Urothelium cell line (cell line): ENCODE results near the gene ELMO2.

Source experiments
- DNase-seq: peaks from one replicate; pipeline ENCODE4 v3.0.0; 2011; ENCODE audit warnings: low spot score, mixed read lengths
- FAIRE-seq: peaks from 2 replicates; lab custom pipeline; 2011; peaks lifted over from hg19 to GRCh38; lab: Jason Lieb, UNC

The ELMO2 gene

GRCh38 chr20:46367967-46368901 is 38.2 kb downstream of the ELMO2 start:
- FAIRE-seq (no peak), DNase-seq (no peak)

- FAIRE-seq: no peak
- no peak for DNase-seq
Measured at GRCh38 chr20:46367234-46367633, 39.2 kb downstream of the ELMO2 start.

- FAIRE-seq: no peak
- DNase-seq: no peak
Measured at GRCh38 chr20:46366826-46367225, 39.6 kb downstream of the ELMO2 start.

GRCh38 chr20:46365487-46366220 is 40.8 kb downstream of the ELMO2 start:
- FAIRE-seq: no peak
- DNase-seq: no peak

- no peak for DNase-seq
Measured at GRCh38 chr20:46364670-46365486, 41.5 kb downstream of the ELMO2 start.

GRCh38 chr20:46363874-46364669 is 42.3 kb downstream of the ELMO2 start:
- DNase-seq (peak; percentile 99), FAIRE-seq (peak; percentile 92)

More at GRCh38 chr20:46364670-46365486, 41.5 kb downstream of the ELMO2 start:
- no peak for FAIRE-seq

GRCh38 chr20:46362921-46363867 is 43.2 kb downstream of the ELMO2 start:
- DNase-seq (no peak), FAIRE-seq (no peak)

- no peak for DNase-seq
- FAIRE-seq: no peak
Measured at GRCh38 chr20:46361811-46362210, 44.6 kb downstream of the ELMO2 start.

GRCh38 chr20:46361381-46361780 is 45.0 kb downstream of the ELMO2 start:
- no peak for FAIRE-seq
- DNase-seq: no peak

GRCh38 chr20:46359233-46359751 is 47.1 kb downstream of the ELMO2 start:
- FAIRE-seq: no peak
- DNase-seq: no peak

GRCh38 chr20:46358346-46359058 is 47.9 kb downstream of the ELMO2 start:
- FAIRE-seq (no peak), DNase-seq (no peak)

- FAIRE-seq (no peak), DNase-seq (no peak)
Measured at GRCh38 chr20:46357030-46357514, 49.3 kb downstream of the ELMO2 start.

- no peak for DNase-seq
- FAIRE-seq: no peak
Measured at GRCh38 chr20:46356195-46357029, 50.0 kb downstream of the ELMO2 start.

- DNase-seq (no peak), FAIRE-seq (no peak)
Measured at GRCh38 chr20:46355778-46356177, 50.6 kb downstream of the ELMO2 start.

- DNase-seq (no peak), FAIRE-seq (no peak)
Measured at GRCh38 chr20:46354920-46355654, 51.3 kb downstream of the ELMO2 start.

- FAIRE-seq (no peak), DNase-seq (no peak)
Measured at GRCh38 chr20:46354207-46354555, 52.2 kb downstream of the ELMO2 start.
